HG02938 (cell line): ENCODE results near the gene ATP10B.

ENCODE experiments used
- ATAC-seq: cut with Tn5 transposase; IDR thresholded peaks from one replicate; pipeline ENCODE4 v1.9.1; 2021; ENCODE audit warnings: mild to moderate bottlenecking, moderate library complexity; ENCODE audit not compliant: unreplicated experiment

ATP10B gene

DNA sequence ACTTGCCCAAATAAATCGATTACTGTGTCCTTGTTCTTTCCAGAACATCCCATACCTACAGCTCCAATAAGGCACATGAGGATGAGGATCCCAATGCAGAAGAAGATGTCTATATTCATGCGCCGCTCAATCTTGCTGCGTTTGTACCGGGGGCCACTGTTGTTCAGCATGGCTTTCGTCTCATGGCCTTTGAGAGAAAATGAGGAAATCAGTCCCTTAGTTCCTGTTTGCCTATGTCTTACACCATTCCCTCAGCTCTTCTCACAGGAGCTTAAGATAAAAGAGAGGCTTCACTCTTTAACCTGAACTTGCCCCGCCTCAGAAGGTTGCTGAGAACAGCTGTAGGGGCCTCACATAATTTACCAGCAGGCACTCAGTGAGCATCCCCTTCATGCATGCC, 211.6 kb downstream of the ATP10B start:
- ATAC-seq = no peak

DNA sequence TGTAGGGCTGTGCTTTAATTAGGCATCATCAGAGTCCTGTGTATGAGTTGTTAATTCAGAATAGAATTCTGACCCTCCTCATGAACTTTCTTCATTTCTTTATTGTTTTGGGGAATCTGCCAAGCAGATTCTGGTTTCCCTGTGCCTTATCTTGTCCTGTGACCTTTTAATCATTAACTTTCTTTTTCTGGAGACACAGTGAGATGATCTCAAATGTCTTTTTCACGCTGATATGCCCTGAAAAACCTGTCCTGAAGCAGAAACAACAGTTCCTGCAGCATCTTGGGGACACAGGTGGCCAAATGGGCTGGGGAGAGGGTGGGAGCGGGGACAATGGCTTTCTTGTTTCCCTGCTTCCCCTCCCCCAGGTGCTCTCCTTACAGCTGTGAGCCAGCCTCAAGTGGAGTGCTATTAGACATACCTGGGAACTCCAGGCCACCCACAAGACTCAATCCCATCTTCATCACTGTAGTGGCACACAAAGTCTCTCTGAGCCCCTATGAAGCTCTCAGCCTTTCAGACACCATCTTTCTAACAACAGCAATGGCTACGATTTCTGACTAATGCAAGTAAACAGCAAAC, 213.8 kb downstream of the ATP10B start:
- ATAC-seq = no peak

DNA sequence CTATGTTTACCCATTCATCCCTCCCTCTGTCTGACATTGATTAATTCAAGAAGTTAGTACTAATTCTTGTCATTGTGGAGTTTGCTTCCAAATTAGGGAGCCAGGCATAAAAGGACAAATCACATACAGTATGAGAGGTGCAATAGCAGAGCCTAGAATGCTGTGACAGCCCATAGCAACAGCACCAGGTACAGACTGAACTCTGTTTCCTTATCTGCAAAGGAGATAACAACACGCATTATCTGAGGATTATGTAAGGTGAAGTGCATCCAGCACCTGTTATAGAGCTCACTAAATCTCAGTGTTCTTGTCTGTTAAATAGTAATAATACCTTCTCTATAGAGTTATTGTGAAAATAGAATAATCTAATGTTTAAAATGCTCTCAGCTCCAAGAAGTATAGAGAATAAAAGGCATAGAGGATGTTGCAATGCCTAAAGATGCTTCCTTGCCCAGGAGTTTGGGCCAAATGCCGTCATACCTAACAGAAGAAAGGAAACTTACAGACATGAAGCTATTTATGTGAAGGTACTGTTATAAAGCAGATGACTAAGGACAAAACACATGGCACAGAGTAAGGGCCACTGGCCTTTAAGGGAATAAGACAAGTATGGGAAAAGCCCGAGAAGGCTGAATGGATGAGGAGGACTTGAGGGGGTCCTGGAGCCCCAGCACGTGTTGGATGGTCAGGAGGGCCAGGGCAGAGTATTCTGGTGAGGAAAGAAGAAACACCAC, 214.5 kb downstream of the ATP10B start:
- ATAC-seq = no peak

DNA sequence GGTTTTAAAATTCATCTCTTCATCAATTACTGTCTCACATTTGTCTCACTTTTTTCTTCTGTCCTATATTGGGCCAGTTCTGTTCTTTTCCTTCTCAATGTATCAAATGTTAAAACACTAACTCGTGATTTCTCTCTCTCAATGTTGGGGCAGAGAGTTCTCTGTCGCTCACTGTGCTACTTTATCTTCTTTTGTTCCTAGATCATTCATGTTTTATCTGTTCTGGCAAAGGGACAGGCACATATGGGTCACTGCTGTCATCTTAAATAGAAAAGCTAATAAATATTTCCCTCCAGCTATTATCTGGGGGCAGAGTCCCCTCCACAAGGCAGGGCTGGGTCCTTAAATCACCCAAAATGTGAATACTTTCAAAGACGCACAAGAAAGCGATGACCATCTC, 216.3 kb downstream of the ATP10B start:
- ATAC-seq = no peak

DNA sequence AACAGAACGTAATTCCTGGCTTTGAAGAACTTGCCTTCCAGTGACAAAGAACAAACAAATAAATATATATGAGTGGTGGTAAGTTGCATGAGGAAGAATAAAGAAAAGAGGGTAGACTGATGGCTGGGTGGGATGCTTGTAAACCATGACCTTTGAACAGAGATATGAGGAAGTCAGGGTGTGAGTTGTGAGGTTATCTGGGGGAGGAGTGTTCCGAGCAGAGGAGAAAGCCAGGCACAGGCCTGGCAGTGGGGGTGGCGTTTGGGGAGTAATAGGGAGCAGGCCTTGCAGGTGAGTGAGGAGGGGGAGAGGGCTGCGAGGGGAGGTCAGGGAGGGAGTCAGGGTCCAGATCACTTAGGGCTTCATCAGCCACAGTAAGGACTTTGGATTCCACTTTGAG, 217.0 kb downstream of the ATP10B start:
- ATAC-seq = no peak

- no peak for ATAC-seq
These were observed 223.0 kb downstream of the ATP10B start for GRCh38 chr5:160629003-160629402.

DNA sequence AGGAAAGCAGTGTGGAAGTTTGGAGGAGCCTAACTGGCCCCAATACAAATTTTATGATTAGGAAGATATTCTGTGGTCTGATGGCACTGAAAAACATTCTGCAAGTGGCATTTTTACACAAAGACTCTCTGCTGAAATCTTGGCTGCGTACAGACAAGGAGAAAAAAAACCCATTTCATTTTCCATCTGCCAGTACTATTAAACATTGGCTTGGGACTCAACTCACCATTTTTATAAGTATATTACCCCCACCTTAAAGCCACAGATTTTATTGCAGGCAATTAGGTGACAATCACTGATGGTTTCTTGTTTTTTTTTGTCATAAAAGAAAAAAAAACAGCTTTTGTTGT, 223.4 kb downstream of the ATP10B start:
- no peak for ATAC-seq

- no peak for ATAC-seq
These were observed 223.9 kb downstream of the ATP10B start for GRCh38 chr5:160627921-160628618.

DNA sequence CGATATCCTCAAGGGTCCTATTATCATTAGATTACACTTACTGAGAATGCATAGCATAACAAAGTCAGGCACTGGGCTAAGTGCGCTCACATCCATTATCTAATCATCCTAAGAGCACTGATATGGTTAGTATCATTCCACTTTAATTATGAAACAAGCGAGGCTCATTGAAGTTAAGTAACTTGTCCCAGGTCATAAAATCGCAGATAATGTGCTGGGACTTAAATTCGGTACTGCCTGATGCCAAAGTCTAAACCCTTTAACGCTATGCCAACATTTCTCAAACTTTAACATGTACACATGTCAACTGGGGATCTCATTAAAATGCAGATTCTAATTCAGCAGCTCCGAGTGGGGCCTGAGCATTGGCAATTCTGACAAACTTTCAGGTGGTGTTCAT, 225.7 kb downstream of the ATP10B start:
- ATAC-seq = no peak

DNA sequence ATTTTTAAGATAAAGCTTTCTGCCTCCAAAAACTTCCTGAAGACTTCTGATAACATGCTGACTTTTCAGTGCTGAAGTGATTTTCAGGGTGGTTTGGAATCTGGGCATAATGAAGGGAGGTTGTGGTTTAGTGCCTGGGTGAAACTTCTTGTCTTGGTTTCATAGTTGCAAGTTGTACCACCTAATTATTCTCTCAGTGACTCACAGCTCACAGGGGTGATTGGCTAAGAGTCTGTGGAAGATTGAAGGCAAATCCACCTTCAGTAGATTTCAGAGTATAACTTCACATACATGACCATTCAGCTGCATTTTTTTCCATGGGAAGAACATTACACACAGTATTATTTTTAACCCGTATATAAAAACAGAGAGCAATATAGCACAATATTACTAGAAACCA, 230.5 kb downstream of the ATP10B start:
- no peak for ATAC-seq

DNA sequence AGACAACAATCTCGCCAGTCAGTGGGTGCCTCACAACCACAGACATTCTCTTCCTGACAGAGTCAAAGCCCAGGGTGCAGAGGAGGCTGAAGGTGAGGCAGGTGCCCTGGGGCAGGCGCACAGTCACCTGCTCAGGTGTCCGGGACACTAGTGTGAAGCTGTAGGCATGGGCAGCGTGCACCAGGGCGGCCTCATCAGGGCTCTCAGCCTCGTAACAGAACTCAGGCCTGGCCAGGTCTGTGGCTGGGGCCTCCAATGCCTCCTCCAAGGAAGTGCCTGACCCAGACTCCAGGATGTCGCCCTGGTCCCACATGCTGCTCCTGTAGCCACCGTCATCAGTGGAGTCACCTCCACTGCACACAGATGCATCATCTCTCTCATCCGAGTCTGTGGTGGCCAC, 231.6 kb downstream of the ATP10B start:
- ATAC-seq = no peak

DNA sequence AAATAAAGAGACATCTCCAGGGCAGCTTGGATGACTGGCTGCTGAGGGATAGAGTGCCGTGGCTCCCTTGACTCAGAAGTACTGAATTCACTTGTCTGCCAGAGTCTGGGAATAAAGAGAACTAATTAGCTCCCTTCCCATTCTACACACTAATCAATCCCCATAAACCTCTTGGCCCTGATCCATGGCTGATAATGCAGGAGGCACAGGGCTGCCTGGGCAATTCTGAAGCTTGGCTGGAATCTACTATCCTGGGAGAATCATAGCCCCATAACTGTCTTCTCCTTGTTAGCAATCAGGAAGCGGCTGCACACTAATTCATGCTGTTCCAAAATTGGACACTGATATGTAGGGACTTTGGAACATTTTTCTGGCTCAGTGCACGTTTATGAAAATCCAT, 232.6 kb downstream of the ATP10B start:
- ATAC-seq = no peak

- no peak for ATAC-seq
These were observed 233.7 kb downstream of the ATP10B start for GRCh38 chr5:160618286-160618685.

- ATAC-seq = no peak
These were observed 235.1 kb downstream of the ATP10B start for GRCh38 chr5:160616712-160617497.

GRCh38 chr5:160614136-160614535, 237.9 kb downstream of the ATP10B start:
- no peak for ATAC-seq

GRCh38 chr5:160605266-160605665, 246.7 kb downstream of the ATP10B start:
- peak; percentile 70 for ATAC-seq

DNA sequence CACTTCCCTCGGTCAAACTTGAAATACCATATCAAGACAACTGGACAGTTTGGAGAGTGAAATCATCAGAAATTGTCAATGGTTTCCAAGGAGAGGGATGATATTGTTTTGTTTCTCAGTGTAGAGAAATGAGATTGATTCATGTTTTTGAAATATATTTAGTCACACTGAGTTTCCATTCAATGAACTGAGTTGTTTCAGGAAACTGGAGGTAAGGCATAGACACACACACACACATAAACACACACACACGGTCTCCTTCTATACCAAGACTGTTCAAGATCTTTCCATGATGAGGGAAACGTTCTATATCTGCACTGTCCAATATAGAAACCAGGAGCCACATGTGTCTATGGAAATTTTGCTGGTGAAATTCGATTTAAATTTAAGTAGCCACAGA, 247.5 kb downstream of the ATP10B start:
- ATAC-seq = no peak

DNA sequence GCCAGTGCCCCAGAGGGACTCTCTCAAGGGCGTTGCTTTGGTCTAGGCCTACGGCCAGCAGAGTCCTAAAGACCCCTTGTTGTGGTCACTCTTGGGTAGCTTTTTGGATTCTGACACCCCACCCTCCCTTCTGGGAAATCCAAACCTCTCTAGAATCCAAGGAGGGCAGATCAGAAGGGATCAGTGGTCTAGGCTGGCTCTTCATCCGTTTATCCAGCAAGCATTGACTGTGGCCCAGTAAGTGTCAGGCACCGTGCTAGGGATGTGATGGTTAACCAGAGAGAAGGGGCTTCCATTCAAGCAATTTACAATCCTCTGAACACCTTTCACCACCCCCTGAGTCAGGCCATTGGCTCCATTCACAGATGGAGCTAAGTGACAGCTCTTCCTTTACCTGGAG, 249.3 kb downstream of the ATP10B start:
- ATAC-seq = no peak

DNA sequence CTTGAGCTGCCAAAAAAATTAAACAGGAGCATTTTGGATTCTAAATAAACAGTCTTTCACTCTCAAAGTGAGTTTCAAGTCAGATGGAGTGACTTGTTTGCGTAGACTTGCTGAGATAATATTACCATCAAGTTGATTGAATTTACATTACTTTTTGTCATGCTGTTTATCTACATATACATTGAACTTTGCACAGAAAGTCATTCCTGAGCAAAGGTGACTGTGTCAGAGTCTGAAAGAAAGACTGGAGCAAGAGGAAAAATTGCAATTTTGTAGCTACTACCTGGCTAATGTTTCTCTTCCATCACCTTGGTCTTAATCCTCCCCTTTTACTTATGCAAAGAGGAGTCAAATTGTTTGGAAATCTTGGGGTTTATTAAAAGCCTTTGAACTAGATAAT, 251.0 kb downstream of the ATP10B start:
- no peak for ATAC-seq

GRCh38 chr5:160573318-160573717, 278.7 kb downstream of the ATP10B start:
- ATAC-seq = no peak

- ATAC-seq = no peak
These were observed 284.8 kb downstream of the ATP10B start for GRCh38 chr5:160567031-160567705.
